HG02970 (cell line): ENCODE results near the gene BTD.

ENCODE experiments used
- ATAC-seq: cut with Tn5 transposase; IDR thresholded peaks from one replicate; pipeline ENCODE4 v1.9.1; 2021; ENCODE audit warnings: mild to moderate bottlenecking, moderate library complexity, moderate number of reproducible peaks; ENCODE audit not compliant: unreplicated experiment, low FRiP score

Gene BTD

DNA sequence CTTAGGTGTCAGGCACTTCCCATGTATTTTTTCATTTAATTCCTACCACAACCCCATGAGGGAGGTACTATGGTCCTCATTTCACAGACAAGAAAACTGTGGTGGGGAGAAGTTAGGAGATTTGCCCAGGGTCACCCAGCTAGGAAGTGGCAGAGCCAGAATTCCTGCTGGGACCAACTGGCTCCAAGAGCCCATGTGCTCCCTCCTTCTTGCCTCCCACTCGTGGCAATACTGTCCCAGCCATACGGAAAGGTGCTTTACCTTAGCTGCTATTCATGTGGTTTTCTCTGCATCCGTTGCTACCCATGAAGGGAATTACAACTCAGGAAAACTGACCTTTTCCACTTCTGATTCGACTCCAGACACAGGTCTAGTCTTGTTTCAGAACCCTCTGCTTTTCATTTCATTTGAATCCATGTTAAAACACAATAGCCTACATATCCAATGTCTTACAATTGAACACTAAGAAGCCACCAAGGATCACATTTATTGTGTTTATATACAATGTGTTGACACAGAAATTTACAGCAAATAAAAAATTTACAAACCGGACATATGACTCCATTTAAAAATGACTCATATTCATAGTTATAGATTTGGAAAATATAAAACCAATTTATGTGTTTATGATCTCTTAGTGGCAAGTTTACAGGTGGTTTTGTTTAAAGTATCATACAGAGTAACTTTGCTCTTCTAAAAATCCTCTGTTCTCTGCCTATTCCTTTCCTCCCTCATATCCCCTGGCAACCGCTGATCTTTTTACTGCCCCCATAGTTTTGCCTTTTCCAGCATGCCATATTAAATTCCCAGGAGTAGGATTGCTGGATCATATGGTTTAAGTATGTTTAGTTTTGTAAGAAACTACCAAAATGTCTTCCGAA is 58.8 kb downstream of the BTD start:
- ATAC-seq, result no peak

DNA sequence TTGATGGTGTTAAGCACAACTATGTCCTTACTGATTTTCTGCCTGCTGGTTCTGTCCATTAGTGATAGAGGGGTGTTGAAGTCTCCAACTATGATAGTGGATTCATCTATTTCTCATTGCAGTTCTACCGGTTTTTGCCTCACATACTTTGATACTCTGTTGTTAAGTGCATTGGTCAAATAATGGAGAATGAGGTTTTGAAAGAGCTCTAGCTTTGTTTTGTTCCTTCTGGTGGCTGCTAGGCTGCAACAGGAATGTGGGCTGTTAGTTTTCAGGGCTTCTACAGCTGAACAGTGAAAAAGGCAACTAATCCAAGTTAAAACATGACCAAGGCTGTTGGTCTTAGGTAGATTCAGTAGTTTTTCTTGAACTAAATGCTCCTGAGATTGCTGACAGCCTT is 62.6 kb downstream of the BTD start:
- no peak for ATAC-seq

DNA sequence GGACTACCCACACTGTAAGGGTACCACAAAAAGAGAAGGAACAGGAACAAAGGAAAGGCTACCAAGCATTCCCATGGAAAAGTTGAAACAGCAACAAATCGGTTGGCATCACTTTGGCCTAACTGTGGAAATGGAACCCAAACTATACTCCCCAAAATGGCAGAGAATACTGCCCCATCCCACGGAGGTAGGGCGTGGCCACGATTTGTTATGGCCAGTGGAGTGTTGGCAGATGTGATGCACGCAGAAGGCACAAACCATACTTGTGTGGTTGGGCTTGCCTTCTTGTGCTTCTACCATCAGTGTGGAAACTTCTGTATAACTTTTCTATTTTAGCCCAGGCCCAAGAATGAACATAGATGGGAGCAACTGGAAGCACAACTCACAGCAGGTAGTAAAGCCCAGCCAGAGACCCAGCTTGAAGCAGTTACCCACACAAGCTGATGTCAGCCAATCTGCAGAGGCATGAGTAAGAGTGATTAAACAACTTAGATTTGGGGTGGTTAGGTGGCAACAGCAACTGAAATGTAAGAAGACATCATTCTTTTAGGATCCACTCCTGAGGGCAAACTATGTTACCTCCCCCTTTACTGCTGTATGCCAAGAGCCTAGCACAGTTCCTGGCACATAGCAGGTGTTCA is 64.1 kb downstream of the BTD start:
- no peak for ATAC-seq

DNA sequence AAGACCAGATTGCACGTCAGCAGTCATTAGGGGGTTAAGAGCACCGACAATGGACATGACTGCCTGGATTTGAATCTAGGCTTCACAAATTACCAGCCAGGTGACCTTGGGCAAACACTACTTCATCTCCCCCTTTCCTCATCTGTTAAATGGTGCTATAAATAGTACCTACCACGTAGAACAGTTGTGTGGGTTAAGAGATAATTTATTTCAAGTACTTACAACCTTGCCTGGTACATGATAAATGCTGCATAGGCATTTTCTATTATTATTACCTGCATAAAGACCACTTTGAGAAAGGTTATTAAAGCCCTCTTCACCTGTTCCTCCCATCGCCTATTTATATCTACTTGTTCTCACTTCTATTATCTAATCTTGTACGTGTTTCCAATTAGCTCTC is 64.7 kb downstream of the BTD start:
- no peak for ATAC-seq

DNA sequence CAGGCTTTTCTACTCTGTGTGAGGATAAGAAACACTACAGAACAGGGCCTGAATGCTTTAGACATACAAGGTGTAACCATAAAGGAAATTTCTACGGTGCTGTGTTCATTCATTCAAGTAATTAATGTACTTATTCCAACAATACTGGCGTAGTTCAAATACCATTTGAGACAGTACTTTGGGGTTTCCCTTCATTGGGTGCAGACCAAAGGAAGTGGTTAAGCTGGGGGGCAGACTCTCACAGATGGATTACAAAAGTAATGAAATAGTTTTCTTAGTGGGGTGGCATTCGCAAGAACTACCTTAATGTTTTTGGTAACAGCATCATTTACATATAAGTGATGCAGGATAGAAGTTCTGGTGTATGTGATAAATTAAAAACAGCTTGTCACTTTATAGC is 65.9 kb downstream of the BTD start:
- no peak for ATAC-seq

DNA sequence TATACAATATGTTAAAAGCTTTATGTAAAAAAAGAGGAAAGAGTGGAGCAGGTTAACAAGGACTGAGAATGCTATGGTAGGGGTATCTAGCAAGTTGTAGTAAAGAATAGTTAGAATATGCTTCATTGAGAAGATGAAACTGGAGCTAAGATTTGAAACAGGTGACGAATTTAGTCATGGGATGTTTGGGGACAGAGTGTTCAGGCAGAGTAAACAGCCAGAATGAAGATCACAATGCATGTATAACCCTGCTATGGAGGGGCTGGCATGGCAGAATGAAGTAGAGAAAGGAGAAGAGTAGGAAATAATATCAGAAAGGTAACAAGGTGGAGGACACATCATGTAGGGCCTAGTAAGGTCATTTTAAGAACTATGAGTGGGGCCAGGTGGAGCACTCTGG is 72.0 kb downstream of the BTD start:
- ATAC-seq, result no peak

DNA sequence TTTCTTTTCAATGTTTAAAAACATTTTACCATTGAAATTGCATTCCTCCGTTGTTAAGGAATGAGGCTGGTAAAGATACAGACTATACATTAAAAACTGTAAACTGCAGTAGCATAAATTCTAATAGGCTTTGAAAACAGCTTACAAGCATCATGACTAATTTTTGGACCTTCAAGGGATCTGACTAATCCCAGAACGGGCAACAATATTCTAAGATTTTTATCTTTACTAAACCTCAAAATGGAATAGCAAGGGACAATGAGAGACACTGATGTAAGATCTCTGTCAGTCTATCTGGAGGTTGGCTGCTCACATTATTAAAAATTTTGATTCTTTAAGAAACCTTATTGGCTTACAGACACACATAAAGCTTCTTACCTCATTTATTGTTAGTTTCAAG is 74.7 kb downstream of the BTD start:
- no peak for ATAC-seq

DNA sequence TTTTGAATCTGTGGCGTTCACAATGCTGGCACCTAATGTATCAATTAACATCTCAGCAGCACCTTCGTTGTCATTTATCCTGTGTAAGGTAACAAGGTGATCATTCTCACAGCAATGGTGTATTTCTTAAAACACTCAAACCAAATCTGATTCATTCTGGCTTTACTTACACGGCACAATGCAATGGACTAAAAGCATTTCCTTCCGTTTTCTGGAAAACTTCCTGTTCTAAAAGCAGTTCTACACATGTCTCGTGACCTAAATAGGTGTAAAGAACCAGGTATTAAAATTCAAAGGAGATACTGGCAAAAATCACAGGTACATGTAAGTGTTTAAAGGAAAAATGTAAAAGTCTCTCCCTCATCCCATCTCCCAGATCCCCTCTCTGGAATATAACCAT is 77.8 kb downstream of the BTD start:
- no peak for ATAC-seq

DNA sequence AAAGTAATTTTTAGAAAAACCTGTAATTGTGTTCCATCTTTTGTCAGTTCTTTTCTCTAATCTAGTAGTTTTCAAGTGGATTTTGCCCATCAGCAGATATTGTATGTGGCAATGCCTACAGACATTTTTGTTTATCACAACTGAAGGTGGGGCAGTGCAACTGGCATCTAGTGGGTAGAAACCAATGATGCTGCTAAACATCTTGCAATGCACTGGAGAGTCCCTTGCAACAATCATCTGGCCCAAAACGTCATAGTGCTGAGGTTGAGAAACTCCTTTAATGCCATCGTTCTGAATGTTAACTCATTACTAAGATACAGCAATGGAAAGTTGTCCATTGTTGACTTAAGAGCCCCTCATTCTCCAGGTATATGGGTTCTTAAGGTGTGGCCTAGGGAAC is 80.1 kb downstream of the BTD start:
- ATAC-seq, result no peak

DNA sequence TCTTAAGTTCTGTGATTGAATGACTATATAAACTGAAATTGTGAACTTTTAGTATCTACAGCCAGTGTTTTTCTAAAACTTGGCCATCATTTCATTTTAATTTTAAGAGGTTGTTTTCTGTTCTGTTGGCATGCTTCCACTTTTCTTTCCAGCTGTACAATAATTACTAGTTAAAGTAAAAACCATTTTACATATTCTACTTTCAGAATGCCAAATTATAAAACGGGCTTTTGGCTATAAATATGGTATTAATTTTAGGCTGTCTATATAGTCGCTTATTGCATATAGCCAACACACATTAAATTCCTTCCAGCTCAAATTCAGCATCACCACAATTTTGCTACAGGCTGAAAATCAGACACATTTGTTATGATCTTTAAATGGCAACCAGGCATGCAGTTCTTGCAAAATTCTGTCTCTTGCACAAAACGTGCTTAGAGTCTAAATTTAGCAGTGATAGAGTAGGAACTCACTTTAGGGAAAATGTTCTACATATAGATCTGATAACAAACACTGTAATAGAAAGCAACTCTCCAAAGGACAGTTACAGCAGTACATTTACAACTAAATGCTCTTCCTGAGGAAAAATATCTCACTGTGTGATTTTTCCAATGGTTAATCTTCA is 81.1 kb downstream of the BTD start:
- no peak for ATAC-seq

DNA sequence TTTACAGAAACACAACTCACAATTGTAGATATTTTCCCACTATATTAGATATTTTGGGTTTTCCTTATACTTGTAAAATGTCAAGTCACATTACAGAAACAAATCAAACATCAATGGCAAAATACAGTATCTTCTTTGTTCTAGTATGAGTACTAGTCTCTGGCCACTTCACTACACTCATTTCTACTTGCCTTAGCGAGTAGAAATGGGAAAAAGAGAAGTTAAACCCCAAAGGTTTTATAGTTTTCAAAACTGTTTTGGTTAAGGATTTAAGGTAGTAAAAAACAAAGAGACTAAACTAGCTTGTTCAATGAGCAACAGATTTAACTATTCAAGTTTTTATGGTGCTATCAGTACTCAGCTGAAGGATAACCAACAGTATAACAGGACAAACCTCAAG is 81.7 kb downstream of the BTD start:
- no peak for ATAC-seq

DNA sequence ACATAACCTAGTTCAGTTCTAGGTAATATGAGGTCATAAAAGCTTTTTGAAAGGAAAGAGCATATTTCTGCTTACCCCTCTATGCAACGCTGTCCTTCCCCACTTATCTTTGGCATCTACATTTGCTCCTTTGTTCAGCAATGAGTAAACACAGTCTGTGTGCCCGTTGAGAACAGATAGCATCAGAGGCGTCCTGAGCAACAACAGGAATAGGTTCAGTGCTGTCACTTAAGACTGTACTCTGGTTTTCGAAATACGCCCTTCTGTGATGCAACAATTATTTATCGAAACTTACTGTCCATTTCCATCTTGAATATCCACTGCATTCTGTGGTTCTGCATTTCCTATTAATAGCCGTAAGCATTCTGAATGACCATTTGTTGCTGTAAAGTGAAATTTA is 84.4 kb downstream of the BTD start:
- ATAC-seq, result no peak

DNA sequence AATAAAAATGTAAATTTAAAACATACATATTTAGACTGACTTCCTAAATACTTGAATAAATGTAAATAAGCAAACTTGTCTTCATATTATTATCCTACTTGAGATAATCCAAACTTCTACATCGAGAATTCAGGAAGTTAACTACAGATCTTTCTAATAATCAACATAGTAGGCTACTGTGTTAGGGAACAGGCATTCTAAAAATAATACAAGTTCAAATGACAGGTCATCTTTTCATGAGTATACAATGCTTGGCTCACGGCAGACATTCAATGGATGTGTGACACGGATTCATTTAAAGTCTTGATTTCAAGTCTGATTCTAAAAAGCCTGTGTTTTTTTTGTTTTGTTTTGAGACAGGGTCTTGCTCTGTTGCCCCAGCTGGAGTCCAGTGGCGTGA is 88.7 kb downstream of the BTD start:
- no peak for ATAC-seq

DNA sequence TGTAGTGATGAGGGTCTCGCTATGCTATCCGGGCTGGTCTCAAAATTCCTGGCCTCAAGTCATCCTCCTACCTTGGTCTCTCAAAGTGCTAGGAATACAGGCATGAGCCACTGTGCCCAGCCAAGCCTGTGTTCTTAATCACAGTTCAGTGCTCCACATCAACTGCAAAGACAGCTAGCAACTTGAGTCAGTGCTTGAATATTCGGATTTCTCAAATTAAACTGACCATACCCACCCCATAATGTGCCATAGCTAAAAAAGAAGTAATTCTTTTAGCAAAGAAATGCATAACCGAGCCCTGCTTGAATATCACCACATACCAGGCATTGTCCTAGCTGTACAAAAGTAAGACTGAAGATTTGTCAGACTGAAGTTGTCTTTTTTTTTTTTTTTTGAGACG is 89.2 kb downstream of the BTD start:
- no peak for ATAC-seq

DNA sequence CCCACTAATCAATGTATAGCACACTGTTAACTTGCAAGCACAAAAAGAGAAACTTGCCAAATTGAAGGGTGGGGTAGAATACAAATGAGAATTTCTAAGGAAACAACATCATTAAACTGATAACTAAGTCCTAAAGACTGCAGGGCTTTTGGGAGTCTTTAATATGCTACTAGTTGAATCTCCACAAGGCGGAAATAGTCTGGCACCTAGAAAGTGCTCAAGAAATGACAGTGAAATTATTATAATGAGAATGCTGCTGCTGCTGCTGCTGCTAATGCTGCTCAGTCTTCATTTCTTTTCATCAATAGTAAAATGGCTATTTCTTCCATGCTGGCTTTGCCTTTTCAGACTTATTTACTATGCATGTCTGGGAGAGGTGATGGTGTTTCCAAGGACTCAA is 91.8 kb downstream of the BTD start:
- ATAC-seq, result no peak

DNA sequence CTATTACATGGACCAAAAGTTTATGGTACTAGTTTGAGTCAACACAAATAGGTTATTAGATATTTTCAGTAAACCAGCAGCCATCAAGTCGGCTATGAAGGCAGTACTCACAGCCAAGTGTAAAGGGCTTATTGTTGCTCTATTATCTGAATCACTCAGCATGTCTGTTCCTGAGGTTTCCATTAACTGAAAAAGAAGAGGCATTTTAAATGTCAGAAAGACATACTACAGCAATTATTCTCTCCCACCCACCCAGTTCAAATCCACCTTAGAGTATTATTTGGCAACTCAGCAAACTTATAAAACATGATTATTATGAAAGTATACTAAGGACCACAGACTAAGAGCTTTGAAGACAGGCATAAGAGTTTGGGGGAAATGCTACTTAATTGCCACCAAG is 93.1 kb downstream of the BTD start:
- ATAC-seq, result no peak
